A172 (cell line): Measurements from ENCODE around the gene RPAP2. TPM values are rescaled to one million over a fixed set of nuclear protein-coding genes. Genes with fewer than 3 reads are reported as not detected.
A peak's percentile ranks its signal among the peaks of the same experiment; 100 is the strongest.
"Not testable (repeated sequence)": the region's sequence is repeated elsewhere in the genome, so short reads cannot be mapped to it uniquely, and the experiment has no call there.

Experiments used
- DNase-seq: peaks from one replicate; pipeline ENCODE4 v3.0.0-alpha.2; 2015; ENCODE audit warnings: low spot score
- total RNA-seq: library from RNA; depleted of rRNA; stranded (reverse); fragments of >200 nt; shearing (Covaris generic); gene quantifications from 2 replicates; pipeline ENCODE4 v1.2.3, GENCODE V29; 2014

RPAP2 gene
- total RNA-seq, 1 experiment from 2014 or later, result 19.1 TPM

GRCh38 chr1:92323473-92324453 lies 24.9 kb downstream of the RPAP2 start:
- DNase-seq, result no peak

GRCh38 chr1:92324784-92325183 lies 25.9 kb downstream of the RPAP2 start:
- no peak for DNase-seq

- DNase-seq, result no peak
Measured at GRCh38 chr1:92326681-92327080, 27.8 kb downstream of the RPAP2 start.

GRCh38 chr1:92327794-92328193 lies 28.9 kb downstream of the RPAP2 start:
- DNase-seq, result no peak

- DNase-seq, result peak; percentile 2
Measured at GRCh38 chr1:92329347-92330129, 30.7 kb downstream of the RPAP2 start.

- no peak for DNase-seq
Measured at GRCh38 chr1:92333668-92334067, 34.8 kb downstream of the RPAP2 start.

- DNase-seq, result no peak
Measured at GRCh38 chr1:92340154-92340553, 41.3 kb downstream of the RPAP2 start.

GRCh38 chr1:92342401-92342800 lies 43.5 kb downstream of the RPAP2 start:
- DNase-seq, result no peak

- DNase-seq, result no peak
Measured at GRCh38 chr1:92343061-92343460, 44.2 kb downstream of the RPAP2 start.

GRCh38 chr1:92346866-92347640 lies 48.2 kb downstream of the RPAP2 start:
- DNase-seq, result no peak

GRCh38 chr1:92352856-92353255 lies 54.0 kb downstream of the RPAP2 start:
- no peak for DNase-seq

GRCh38 chr1:92354259-92354658 lies 55.4 kb downstream of the RPAP2 start:
- DNase-seq, result no peak

- no peak for DNase-seq
Measured at GRCh38 chr1:92356956-92357355, 58.1 kb downstream of the RPAP2 start.

GRCh38 chr1:92359382-92359781 lies 60.5 kb downstream of the RPAP2 start:
- DNase-seq, result not testable (repeated sequence)

- DNase-seq, result no peak
Measured at GRCh38 chr1:92359986-92360385, 61.1 kb downstream of the RPAP2 start.

GRCh38 chr1:92362970-92363369 lies 64.1 kb downstream of the RPAP2 start:
- DNase-seq, result no peak

GRCh38 chr1:92363401-92363800 lies 64.5 kb downstream of the RPAP2 start:
- DNase-seq, result no peak

GRCh38 chr1:92365378-92366039 lies 66.7 kb downstream of the RPAP2 start:
- DNase-seq, result no peak

GRCh38 chr1:92366040-92366395 lies 67.2 kb downstream of the RPAP2 start:
- no peak for DNase-seq

- DNase-seq, result no peak
Measured at GRCh38 chr1:92367496-92367895, 68.6 kb downstream of the RPAP2 start.

GRCh38 chr1:92372164-92372563 lies 73.3 kb downstream of the RPAP2 start:
- no peak for DNase-seq
